D721Med (cell line): ENCODE measurements around the gene AMY1C.
A peak's percentile ranks its signal among the peaks of the same experiment; 100 is the strongest.

Experiments used
- DNase-seq: peaks from one replicate; pipeline ENCODE4 v3.0.0; 2011; ENCODE audit warnings: low spot score; ENCODE audit not compliant: insufficient read length
- FAIRE-seq: peaks from 2 replicates; lab custom pipeline; 2011; peaks lifted over from hg19 to GRCh38; lab: Jason Lieb, UNC
- CTCF ChIP-seq: IDR thresholded peaks from 2 replicates; pipeline ENCODE4 v1.5.1; 2012; ENCODE audit warnings: mild to moderate bottlenecking, control low read depth; ENCODE audit not compliant: insufficient read depth; ENCODE audit errors: missing control alignments

AMY1C gene

GRCh38 chr1:103783944-103784377, 34.3 kb downstream of the AMY1C start:
- FAIRE-seq (no peak), DNase-seq (no peak)
- no peak for TF ChIP-seq CTCF

- peak; percentile 83 for FAIRE-seq
- peak; percentile 54 for TF ChIP-seq CTCF
- no peak for DNase-seq
Observed at GRCh38 chr1:103788377-103788776, 38.7 kb downstream of the AMY1C start.

GRCh38 chr1:103790172-103790571, 40.5 kb downstream of the AMY1C start:
- FAIRE-seq (no peak), DNase-seq (no peak)
- TF ChIP-seq CTCF: no peak
